Right lobe of liver (tissue), 6 donors: ENCODE results near the gene VWA8. TPM values are rescaled to one million over a fixed set of nuclear protein-coding genes. Genes with fewer than 3 reads are reported as not detected.
A peak's percentile ranks its signal among the peaks of the same experiment; 100 is the strongest.

Source experiments
- ATAC-seq, 4 donors: fragments of 200-7000 bp; cut with Tn5 transposase; one replicate each; pipeline ENCODE4 v1.9.1; 2020; ENCODE audit warnings: mild to moderate bottlenecking in 4 of 4, moderate library complexity in 4 of 4
- DNase-seq, 3 donors: peaks; one replicate each; pipeline ENCODE4 v3.0.0-alpha.2; 2020
- H3K27ac ChIP-seq, 3 donors: fragments of 200-600 bp; one replicate each; pipeline ENCODE4 v1.8.0; 2022
- H3K27me3 ChIP-seq, 2 donors: fragments of 200-600 bp; one replicate each; pipeline ENCODE4 v1.8.0; 2022
- H3K36me3 ChIP-seq, 4 donors: fragments of 200-600 bp; sonication (generic) in 1 of 4; one replicate each; pipeline versions ENCODE4 v1.5.1 to v1.8.0; 2017 to 2022; ENCODE audit warnings: control low read depth in 1 of 4
- H3K4me1 ChIP-seq, 4 donors: fragments of 200-600 bp; sonication (generic) in 1 of 4; one replicate each; pipeline versions ENCODE4 v1.5.1 to v1.8.0; 2017 to 2022; ENCODE audit warnings: control low read depth in 1 of 4
- H3K4me3 ChIP-seq, 3 donors: fragments of 200-600 bp; one replicate each; pipeline ENCODE4 v1.8.0; 2022
- H3K9me3 ChIP-seq, 4 donors: fragments of 200-600 bp; sonication (generic) in 1 of 4; one replicate each; pipeline versions ENCODE4 v1.5.1 to v1.8.0; 2017 to 2022; ENCODE audit warnings: control low read depth in 1 of 4
- CTCF ChIP-seq, 4 donors: fragments of 200-600 bp in 3 of 4; fragments of 450-650 bp in 1 of 4; IDR thresholded peaks; one replicate each; pipeline versions ENCODE4 v1.5.1 to v1.8.0; 2016 to 2022; ENCODE audit warnings: antibody characterized with exemption in 4 of 4, mild to moderate bottlenecking in 2 of 4
- POLR2A ChIP-seq: fragments of 450-650 bp; IDR thresholded peaks from one replicate; pipeline ENCODE4 v1.6.1; 2017; ENCODE audit warnings: antibody characterized with exemption, mild to moderate bottlenecking
- WGBS: methylation state at CpG from one replicate; pipeline ENCODE4 v1.1.6; 2018; ENCODE audit warnings: low coverage, low lambda C conversion rate; ENCODE audit not compliant: insufficient coverage; ENCODE audit errors: missing lambda C conversion rate; 5-methylcytosine and 5-hydroxymethylcytosine counted together
- intact Hi-C, 2 donors: fragments of 100-400 bp; cut with DNase I; formaldehyde crosslinking; loops; one replicate each; pipeline versions ENCODE4 v1.11.2 to v1.14.1; 2022
- total RNA-seq, 6 experiments: library from RNA; depleted of rRNA in 2 of 6; stranded (reverse); fragments of >200 nt in 2 of 6; fragmentation: NEBNext Ultra II Directional in 3 of 6; extraction: Animal tissue kit (Norgen Biotek cat#: 25700) in 3 of 6; gene quantifications; one replicate each; pipeline versions ENCODE4 v1.1.0 to v1.2.4, GENCODE V29; 2016 to 2023
- donor health status: DM: no; HTN: yes; CAD: no.
- donor health status: DM: no; HTN: no; CAD: no.
- donor health status: DM: no; HTN: no; CAD: no.
- donor health status: DM: no; HTN: yes; CAD: no.
- donor health status: DM: no; HTN: yes; CAD: no.

The VWA8 gene
- total RNA-seq, 6 experiments from 2014 or later, result 19.4 to 33.8 (median 30.8) TPM

DNA sequence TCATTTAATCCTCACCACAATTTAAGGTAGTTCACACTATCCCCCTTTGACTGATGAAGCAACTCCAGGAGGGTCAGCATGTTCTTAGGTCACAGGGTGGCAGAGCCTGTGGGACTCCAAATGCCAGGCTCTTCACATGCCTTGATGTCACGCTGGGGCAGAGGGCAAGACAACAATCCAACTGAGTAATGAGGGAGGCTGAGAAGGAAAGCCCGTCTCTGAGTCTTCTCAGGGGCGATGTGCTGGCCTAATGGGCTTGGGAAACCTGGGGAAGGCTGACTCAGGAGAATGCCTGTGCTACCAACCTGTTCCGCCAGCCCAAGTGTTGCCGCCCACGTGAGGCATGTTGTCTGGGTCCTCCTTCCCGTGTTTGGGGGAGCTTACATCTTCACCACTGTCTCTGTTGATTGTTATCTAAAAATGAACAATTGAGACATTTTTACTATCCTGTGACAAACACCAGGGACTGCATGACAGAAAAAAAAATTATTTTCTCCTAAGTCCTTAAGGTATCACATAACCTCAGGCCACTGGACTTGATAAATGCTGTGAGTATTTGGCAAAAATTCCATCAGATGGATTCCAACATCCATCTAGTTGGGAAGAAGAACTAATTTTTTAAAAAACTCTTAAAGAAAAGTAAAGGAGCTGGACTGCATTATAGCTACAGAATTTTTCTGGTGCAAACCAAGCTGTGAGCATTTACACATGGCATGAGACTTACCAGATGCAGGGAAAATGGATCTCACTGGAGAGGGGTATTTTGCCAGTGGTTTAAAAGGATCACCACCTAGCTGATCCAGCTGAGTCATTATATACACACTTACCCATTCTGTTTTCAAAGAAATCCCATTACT is 346.0 kb downstream of the VWA8 start:
- Histone ChIP-seq H3K9me3 (no peaks in the 10 kb centered on the region), H3K4me3 (no peak overlapping the region), H3K27ac (no peak overlapping the region), H3K4me1 (no peaks in the 10 kb centered on the region), H3K36me3 (peaks cover 0 to 26% (median 6%) of the 10 kb centered on the region in 4 donors), H3K27me3 (no peaks in the 10 kb centered on the region)
- ATAC-seq (no peak), DNase-seq (no peak)
- TF ChIP-seq POLR2A (no peak), CTCF (IDR thresholded peaks at IDR 0.05) (no peak)
- WGBS, result 89% methylated on average over 6 of the region's 7 CpGs
- intact Hi-C loops, result no loop called here

DNA sequence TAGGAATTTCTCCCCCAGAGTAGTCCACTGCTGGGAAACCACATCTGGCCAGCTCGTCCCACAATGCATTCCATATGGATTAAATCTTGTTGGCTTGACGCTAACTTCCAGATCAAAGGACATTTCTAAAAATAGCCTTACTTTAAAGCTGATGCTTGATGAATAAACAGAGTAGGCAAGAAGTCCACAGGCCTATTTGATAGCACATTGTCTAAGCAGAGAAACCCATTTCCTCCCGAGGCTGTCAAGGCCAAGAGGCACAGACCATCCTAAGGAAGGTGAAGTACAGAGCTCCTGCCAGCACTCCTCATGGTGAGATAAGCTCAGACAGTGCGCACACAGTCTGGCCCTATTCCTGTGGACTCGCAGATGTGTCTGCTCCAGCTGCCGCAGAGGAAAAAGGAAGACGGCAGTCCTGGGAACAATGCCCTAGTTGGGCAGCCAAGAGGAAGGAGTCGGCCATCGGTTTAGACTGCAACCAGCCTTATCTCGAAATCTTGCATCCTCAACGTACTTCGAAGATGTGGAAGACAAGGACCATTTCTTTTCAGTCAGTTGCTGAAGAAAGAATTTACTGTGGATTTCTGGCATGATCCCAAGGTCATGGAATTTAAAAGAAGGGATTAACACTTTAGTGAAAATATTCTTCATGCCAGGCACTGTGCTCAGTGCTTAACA is 346.8 kb downstream of the VWA8 start:
- peaks cover 0 to 30% (median 7%) of the 10 kb centered on the region in 4 donors for H3K36me3 ChIP-seq
- no peaks in the 10 kb centered on the region for H3K4me1 ChIP-seq
- TF ChIP-seq CTCF (IDR thresholded peaks at IDR 0.05), result no peak
- no peak for TF ChIP-seq POLR2A
- H3K27ac ChIP-seq, result peak overlapping the region in 1 of 3 donors; percentile 23
- H3K9me3 ChIP-seq, result no peaks in the 10 kb centered on the region
- peak in 2 of 3 donors; percentile 27 to 46 for DNase-seq
- intact Hi-C loops, result no loop called here
- no peak overlapping the region for H3K4me3 ChIP-seq
- peak; percentile 65 to 82 (median 72) for ATAC-seq
- 43% methylated on average over 8 of the region's 12 CpGs for WGBS
- H3K27me3 ChIP-seq, result no peaks in the 10 kb centered on the region

GRCh38 chr13:41613471-41613870 is 347.4 kb downstream of the VWA8 start:
- no peaks in the 10 kb centered on the region for H3K4me1 ChIP-seq
- H3K36me3 ChIP-seq, result peaks cover 0 to 31% (median 10%) of the 10 kb centered on the region in 4 donors
- TF ChIP-seq CTCF (IDR thresholded peaks at IDR 0.05) (no peak), POLR2A (no peak)
- H3K9me3 ChIP-seq, result no peaks in the 10 kb centered on the region
- DNase-seq (no peak), ATAC-seq (no peak)
- H3K4me3 ChIP-seq, result no peak overlapping the region
- WGBS, result 88% methylated on average over 1 of the region's 1 CpG
- H3K27ac ChIP-seq, result peak overlapping the region in 1 of 3 donors; percentile 23
- no peaks in the 10 kb centered on the region for H3K27me3 ChIP-seq
- intact Hi-C loops, result no loop called here

GRCh38 chr13:41611385-41611784 is 349.5 kb downstream of the VWA8 start:
- no peaks in the 10 kb centered on the region for H3K9me3 ChIP-seq
- 100% methylated on average over 3 of the region's 8 CpGs for WGBS
- no peaks in the 10 kb centered on the region for H3K4me1 ChIP-seq
- H3K36me3 ChIP-seq, result peaks cover 0 to 31% (median 10%) of the 10 kb centered on the region in 4 donors
- TF ChIP-seq CTCF (IDR thresholded peaks at IDR 0.05) (no peak), POLR2A (no peak)
- H3K27me3 ChIP-seq, result no peaks in the 10 kb centered on the region
- peak in 2 of 4 donors; percentile 19 to 27 for ATAC-seq
- H3K27ac ChIP-seq, result no peak overlapping the region
- intact Hi-C loops, result no loop called here
- no peak overlapping the region for H3K4me3 ChIP-seq
- DNase-seq, result no peak
